GM12801 (cell line): ENCODE results near the gene PDCD2L.

Experiments used
- CTCF ChIP-seq: IDR thresholded peaks from one replicate; pipeline ENCODE4 v1.5.1; 2011; ENCODE audit warnings: control low read depth; ENCODE audit not compliant: insufficient read length; ENCODE audit errors: extremely low read depth

Gene PDCD2L

GRCh38 chr19:34381399-34382251, 22.6 kb upstream of the PDCD2L start:
- no peak for TF ChIP-seq CTCF

GRCh38 chr19:34382471-34382870, 21.7 kb upstream of the PDCD2L start:
- no peak for TF ChIP-seq CTCF

- TF ChIP-seq CTCF = no peak
These were observed 20.6 kb upstream of the PDCD2L start for GRCh38 chr19:34383599-34383998.

GRCh38 chr19:34386645-34387445, 17.4 kb upstream of the PDCD2L start:
- no peak for TF ChIP-seq CTCF

GRCh38 chr19:34387446-34387810, 16.8 kb upstream of the PDCD2L start:
- TF ChIP-seq CTCF = no peak

- no peak for TF ChIP-seq CTCF
These were observed 12.4 kb upstream of the PDCD2L start for GRCh38 chr19:34391813-34392212.

- TF ChIP-seq CTCF = no peak
These were observed 11.2 kb upstream of the PDCD2L start for GRCh38 chr19:34393031-34393430.
